Stimulated activated CD4-positive, alpha-beta T cell treated with anti-CD3 and anti-CD28 coated beads, Interleukin-12 subunit alpha, Interleukin-12 subunit beta, amount 100 ng/mL, for 4 hours (primary cell): Measurements from ENCODE around the gene SNX9.
"Not testable (repeated sequence)": the region's sequence is repeated elsewhere in the genome, so short reads cannot be mapped to it uniquely, and the experiment has no call there.

ENCODE experiments used
- DNase-seq: peaks from one replicate; pipeline ENCODE4 v3.0.0-alpha.2; 2020

The SNX9 gene

GRCh38 chr6:157832250-157832967, 9.4 kb downstream of the SNX9 start:
- DNase-seq: no peak

DNA sequence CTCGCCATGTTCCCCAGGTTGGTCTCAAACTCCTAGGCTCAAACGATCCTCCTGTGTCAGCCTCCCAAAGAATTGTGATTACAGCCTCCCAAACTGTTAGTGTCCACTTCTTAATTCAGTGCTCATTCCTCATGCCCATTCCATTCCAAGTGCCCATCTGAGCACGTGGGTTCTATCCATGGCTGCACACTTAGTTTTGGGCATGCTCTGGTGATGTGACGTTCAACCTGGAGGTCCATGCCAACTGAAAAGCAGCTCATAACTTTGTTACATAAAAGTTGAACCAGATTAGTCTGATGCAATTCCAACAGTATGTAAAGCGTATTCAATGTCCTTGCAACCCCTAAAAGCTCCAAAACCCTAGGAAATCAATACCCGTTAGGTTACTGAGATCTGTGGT, 11.5 kb downstream of the SNX9 start:
- DNase-seq: no peak

DNA sequence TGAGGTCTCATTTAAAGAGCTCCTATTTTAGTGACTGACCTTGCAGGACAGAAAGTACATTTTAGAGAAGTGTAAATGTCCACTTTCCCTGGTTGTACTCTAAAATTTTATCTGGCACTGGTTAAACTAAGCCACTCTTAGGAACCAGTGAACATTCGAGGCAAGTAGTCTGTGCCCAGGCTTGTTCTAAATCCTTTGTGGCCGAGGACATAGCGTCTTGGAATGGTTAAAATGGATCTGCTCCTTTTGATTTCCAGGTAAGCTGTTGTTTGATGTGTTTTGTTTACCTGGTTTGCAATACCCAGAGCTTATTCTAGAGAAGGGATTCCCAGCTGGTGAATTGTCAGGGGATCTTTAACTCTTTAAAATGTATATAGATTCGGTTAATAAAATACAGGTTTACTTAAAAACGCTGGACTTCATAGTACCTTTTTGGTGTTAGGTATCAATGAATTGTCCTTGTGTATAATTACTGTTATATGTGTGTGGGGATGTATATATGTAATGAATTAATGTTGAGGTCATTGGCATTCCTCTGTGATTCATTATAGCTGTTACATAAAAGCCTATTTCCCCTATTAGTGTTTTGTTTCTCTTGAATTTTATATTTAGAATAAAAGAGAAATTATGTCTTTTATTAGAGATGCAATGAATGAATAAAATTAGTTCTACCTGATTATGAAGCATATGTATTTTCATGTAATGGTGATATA, 15.8 kb downstream of the SNX9 start:
- no peak for DNase-seq

GRCh38 chr6:157839606-157840005, 16.6 kb downstream of the SNX9 start:
- DNase-seq: no peak

DNA sequence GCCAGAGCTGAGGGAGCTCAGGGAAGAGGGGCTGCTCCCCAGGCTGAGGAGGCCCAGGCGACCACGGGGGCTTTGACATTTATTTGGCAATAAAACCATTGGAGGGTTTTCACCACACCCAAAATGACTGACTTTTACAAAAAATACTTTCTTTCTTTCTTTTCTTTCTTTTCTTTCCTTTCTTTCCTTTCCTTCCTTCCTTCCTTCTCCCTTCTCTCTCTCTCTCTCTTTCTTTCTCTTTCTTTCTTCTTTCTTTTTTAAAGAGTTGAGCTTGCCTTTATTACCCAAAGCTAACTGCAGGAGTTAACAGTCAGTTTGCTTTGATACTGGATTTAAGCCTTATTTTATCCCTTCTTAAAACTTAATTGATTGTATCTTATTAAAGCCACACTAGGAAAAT, 17.2 kb downstream of the SNX9 start:
- no peak for DNase-seq

- DNase-seq: no peak
Observed at GRCh38 chr6:157840776-157841175, 17.7 kb downstream of the SNX9 start.

DNA sequence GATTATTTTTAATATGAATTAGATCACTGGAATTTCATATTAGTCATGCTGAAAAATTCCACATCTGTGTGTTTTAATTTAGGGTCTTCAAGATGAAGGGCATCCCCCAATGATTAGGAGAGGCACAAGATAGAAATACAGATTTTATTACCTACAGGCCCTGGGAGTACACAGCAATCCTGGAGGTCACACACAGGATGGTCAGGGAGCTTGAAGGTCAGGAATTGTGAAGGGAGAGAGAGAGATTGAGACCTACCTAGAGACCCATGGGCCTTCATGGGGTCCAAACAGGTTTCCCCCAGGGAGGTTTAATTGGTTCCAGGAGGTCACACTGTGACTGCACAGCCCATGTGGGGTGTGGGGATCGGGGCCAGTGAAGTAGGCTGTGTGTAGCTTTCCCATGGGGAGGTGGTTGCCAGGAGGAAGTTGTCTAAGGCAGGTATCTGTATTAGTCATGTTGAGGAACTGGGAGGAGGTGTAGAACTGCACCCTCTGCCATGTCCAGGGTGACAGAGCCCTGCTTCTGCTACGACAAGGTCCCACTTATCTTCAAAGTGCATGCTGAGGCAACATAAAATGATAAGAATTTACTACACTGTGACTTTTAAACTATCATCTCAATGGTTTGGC, 18.3 kb downstream of the SNX9 start:
- DNase-seq: no peak

- DNase-seq: no peak
Observed at GRCh38 chr6:157842212-157842611, 19.2 kb downstream of the SNX9 start.

- DNase-seq: not testable (repeated sequence)
Observed at GRCh38 chr6:157844196-157844595, 21.1 kb downstream of the SNX9 start.

- no peak for DNase-seq
Observed at GRCh38 chr6:157845493-157846259, 22.6 kb downstream of the SNX9 start.

- no peak for DNase-seq
Observed at GRCh38 chr6:157847846-157848245, 24.8 kb downstream of the SNX9 start.

DNA sequence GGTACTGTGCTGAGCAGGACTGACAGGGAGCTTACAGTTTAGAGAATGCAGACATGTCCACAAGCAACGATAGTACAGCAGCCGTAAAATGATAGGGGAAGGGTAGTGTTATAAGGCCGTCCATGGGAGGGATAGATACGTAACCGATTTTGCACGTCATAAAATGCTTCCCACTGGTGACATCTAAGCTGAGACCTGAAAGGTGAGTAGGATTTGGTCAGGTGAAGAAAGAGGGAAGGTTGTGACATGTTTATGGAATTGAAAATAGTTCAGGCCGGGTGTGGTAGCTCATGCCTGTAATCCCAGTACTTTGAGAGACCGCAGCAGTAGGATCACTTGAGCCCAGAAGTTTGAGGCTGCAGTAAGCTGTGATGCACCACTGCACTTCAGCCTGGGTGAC, 25.6 kb downstream of the SNX9 start:
- no peak for DNase-seq

- no peak for DNase-seq
Observed at GRCh38 chr6:157849288-157850017, 26.4 kb downstream of the SNX9 start.

- no peak for DNase-seq
Observed at GRCh38 chr6:157850030-157850429, 27.0 kb downstream of the SNX9 start.

- no peak for DNase-seq
Observed at GRCh38 chr6:157853018-157853805, 30.2 kb downstream of the SNX9 start.

- DNase-seq: no peak
Observed at GRCh38 chr6:157853902-157854502, 31.0 kb downstream of the SNX9 start.

DNA sequence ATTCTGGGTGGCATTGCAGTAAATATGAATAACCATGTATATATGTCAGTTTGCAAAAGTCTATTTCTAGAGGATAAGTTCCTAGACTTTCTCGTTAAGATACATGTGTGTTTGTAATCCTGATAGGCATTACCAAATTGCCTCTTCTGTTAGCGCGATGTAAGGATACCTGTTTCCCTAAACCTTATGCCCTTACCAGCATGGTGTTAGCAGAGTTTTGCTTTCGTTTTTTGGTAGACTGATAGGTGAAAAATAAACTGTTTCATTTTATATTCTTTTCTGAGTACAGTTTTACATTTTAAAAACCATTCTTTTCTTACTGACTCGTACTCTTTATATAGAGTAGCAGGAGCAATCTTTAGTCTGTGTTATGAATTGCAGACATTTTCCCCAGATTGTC, 32.3 kb downstream of the SNX9 start:
- no peak for DNase-seq

DNA sequence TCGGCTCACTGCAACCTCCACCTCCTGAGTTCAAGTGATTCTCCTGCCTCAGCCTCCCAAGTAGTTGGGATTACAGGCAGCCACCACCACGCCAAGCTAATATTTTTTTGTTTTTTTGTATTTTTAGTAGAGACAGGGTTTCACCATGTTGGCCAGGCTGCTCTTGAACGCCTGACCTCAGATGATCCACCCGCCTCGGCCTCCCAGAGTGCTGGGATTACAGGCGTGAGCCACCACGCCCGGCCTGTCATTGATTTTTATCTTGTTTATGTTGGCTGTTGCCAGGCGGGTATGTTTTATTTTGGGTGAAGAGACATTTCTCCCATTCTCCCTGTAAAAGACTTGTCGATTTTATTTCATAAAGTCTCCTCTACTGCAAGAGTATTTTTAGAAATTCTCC, 32.8 kb downstream of the SNX9 start:
- not testable (repeated sequence) for DNase-seq

DNA sequence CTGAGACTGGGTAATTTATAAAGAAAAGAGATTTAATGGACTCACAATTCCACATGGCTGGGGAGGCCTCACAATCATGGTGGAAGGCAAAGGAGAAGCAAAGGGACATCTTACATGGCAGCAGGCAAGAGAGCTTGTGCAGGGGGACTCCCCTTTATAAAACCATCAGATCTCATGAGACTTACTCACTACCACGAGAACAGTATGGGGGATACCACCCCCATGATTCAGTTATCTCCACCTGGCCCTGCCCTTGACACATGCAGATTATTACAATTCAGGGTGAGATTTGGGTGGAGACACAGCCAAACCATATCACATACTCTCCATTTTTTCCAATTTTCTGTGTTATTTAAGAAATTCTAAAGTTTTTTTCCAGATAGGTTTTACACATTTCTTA, 35.6 kb downstream of the SNX9 start:
- DNase-seq: not testable (repeated sequence)

DNA sequence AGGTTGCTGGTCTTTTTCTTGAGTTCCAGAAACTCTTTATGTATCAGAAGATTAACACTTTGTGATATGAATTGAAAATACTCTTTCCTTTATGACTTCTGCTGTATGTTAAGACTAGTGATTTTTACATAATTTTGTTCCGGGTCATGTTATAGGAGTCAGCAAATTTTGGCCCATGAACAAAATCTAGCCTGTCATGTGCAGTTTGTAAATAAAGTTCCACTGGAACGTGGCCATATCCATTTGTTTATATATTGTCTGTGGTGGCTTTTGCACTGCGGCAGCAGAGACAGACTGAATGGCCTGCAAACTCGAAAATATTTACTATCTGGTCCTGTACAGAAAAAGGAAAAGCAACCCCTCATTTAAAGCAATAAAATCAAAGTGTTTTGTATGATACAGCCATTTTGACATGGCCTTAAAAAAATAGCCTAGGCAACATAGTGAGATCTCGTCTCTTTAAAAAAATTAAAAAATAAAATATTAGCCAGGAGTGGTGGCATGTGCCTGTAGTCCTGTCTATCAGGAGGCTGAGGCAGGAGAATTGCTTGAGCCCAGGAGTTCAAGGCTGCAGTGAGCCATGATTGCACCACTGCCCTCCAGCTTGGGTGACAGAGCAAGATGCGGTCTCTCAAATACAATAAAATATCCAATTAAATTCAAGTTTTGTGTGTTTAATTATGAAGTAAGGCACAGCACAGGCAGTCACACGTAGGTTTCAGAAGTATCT, 36.9 kb downstream of the SNX9 start:
- no peak for DNase-seq
